SU-DHL-6 (cell line): ENCODE results near the gene GABBR2.

Experiments
- H2AFZ ChIP-seq: fragments of 200-600 bp; sonication (generic); 2 replicates; pipeline ENCODE4 v1.6.1; 2014; ENCODE audit warnings: low read depth, mild to moderate bottlenecking, moderate library complexity, mixed read lengths, antibody characterized with exemption, low read length; ENCODE audit not compliant: severe bottlenecking
- H3F3A ChIP-seq: fragments of 200-600 bp; shearing (Covaris generic); 2 replicates; pipeline ENCODE4 v1.6.0; 2016; ENCODE audit warnings: antibody characterized with exemption, mild to moderate bottlenecking; ENCODE audit not compliant: insufficient read depth
- H3K27ac ChIP-seq: fragments of 200-600 bp; sonication (generic); 2 replicates; pipeline ENCODE4 v1.5.1; 2016; ENCODE audit warnings: low read depth, mild to moderate bottlenecking, low read length, moderate library complexity, mixed read lengths
- H3K27me3 ChIP-seq: fragments of 200-600 bp; sonication (generic), shearing (Covaris generic); 2 replicates; pipeline ENCODE4 v1.6.0; 2014; ENCODE audit warnings: mild to moderate bottlenecking, low read length
- H3K36me3 ChIP-seq: fragments of 200-600 bp; sonication (generic); 2 replicates; pipeline ENCODE4 v1.6.1; 2014; ENCODE audit warnings: mild to moderate bottlenecking, low read length, mixed read lengths
- H3K4me2 ChIP-seq: fragments of 300-600, 200-600 bp; shearing (Covaris generic), sonication (generic); 2 replicates; pipeline ENCODE4 v1.6.0; 2014; ENCODE audit warnings: low read length, low read depth, mild to moderate bottlenecking; ENCODE audit not compliant: poor library complexity, severe bottlenecking
- H3K4me3 ChIP-seq: fragments of 200-600 bp; sonication (generic); 2 replicates; pipeline ENCODE4 v1.5.1; 2014; ENCODE audit warnings: antibody characterized with exemption, low read length, mild to moderate bottlenecking, mixed read lengths; ENCODE audit not compliant: insufficient read depth, poor library complexity, severe bottlenecking
- H3K79me2 ChIP-seq: fragments of 200-600 bp; sonication (generic); 2 replicates; pipeline ENCODE4 v1.6.1; 2014; ENCODE audit warnings: mild to moderate bottlenecking, low read length, moderate library complexity; ENCODE audit not compliant: insufficient read depth
- H3K9ac ChIP-seq: fragments of 200-600 bp; sonication (generic); 2 replicates; pipeline ENCODE4 v1.7.0; 2014; ENCODE audit warnings: mild to moderate bottlenecking, low read length
- H3K9me2 ChIP-seq: fragments of 200-600 bp; sonication (generic); replicated peaks from 2 replicates; pipeline ENCODE4 v1.6.1; 2014; ENCODE audit warnings: low read length; ENCODE audit not compliant: insufficient read depth
- H3K9me3 ChIP-seq: fragments of 200-600 bp; sonication (generic); 2 replicates; pipeline ENCODE4 v1.6.1; 2014; ENCODE audit warnings: low read length, mixed read lengths; ENCODE audit not compliant: insufficient read depth
- H4K20me1 ChIP-seq: fragments of 200-600 bp; sonication (generic); 2 replicates; pipeline ENCODE4 v1.6.1; 2014; ENCODE audit warnings: low read depth, mild to moderate bottlenecking, antibody characterized with exemption, low read length, moderate library complexity, mixed read lengths
- CTCF ChIP-seq: fragments of 200-600 bp; sonication (generic); IDR thresholded peaks from one replicate; pipeline ENCODE4 v1.5.1; 2017; ENCODE audit warnings: antibody characterized with exemption, mild to moderate bottlenecking, low read length, moderate library complexity; ENCODE audit not compliant: insufficient read depth, poor library complexity, severe bottlenecking
- EZH2phosphoT487 ChIP-seq: fragments of 200-600 bp; sonication (generic), shearing (Covaris generic); conservative IDR thresholded peaks from 2 replicates; pipeline ENCODE4 v1.6.1; 2018; ENCODE audit warnings: mild to moderate bottlenecking, antibody characterized with exemption, low read length, moderate library complexity, mixed read lengths

GABBR2 gene

GRCh38 chr9:98484162-98484561 is 224.6 kb downstream of the GABBR2 start:
- TF ChIP-seq EZH2phosphoT487 (no peak), CTCF (no peak)
- H3K9me2 ChIP-seq: no peaks in the 10 kb centered on the region
- H3K27ac ChIP-seq: no peak overlapping the region

DNA sequence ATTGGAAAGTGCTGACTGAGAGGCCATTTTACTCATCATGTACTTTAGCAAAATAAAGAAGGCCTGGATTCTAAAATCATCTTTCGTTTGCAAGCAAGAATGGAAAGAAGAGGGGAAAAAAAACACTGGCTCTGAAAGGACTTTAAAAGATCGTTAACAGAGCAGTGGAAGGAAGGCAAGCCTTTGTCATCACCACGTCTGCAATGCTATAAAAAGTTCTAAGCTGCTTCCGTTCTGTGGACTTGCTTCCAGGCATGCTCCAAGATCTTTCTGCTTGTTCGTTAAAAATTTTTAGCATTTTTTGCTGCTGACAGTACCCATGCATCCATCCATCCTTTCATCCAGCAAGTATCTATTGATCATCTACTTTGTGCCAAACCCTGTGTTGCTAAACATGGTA is 226.5 kb downstream of the GABBR2 start:
- no peaks in the 10 kb centered on the region for H3K27me3 ChIP-seq
- H3F3A ChIP-seq: no peaks in the 10 kb centered on the region
- no peak overlapping the region for H3K9ac ChIP-seq
- H3K4me2 ChIP-seq: no peak overlapping the region
- TF ChIP-seq EZH2phosphoT487 (no peak), CTCF (no peak)
- H4K20me1 ChIP-seq: no peaks in the 10 kb centered on the region
- H3K9me3 ChIP-seq: no peaks in the 10 kb centered on the region
- no peak overlapping the region for H2AFZ ChIP-seq
- H3K79me2 ChIP-seq: no peaks in the 10 kb centered on the region
- H3K4me3 ChIP-seq: no peak overlapping the region
- no peaks in the 10 kb centered on the region for H3K9me2 ChIP-seq
- H3K36me3 ChIP-seq: no peaks in the 10 kb centered on the region
- no peak overlapping the region for H3K27ac ChIP-seq

More at GRCh38 chr9:98484162-98484561, 224.6 kb downstream of the GABBR2 start:
- H3K36me3 ChIP-seq: no peaks in the 10 kb centered on the region
- H4K20me1 ChIP-seq: no peaks in the 10 kb centered on the region
- H3K4me2 ChIP-seq: no peak overlapping the region
- H3K27me3 ChIP-seq: no peaks in the 10 kb centered on the region
- no peak overlapping the region for H2AFZ ChIP-seq
- no peaks in the 10 kb centered on the region for H3K79me2 ChIP-seq
- H3K9ac ChIP-seq: no peak overlapping the region
- H3K9me3 ChIP-seq: no peaks in the 10 kb centered on the region
- no peak overlapping the region for H3K4me3 ChIP-seq
- H3F3A ChIP-seq: no peaks in the 10 kb centered on the region

DNA sequence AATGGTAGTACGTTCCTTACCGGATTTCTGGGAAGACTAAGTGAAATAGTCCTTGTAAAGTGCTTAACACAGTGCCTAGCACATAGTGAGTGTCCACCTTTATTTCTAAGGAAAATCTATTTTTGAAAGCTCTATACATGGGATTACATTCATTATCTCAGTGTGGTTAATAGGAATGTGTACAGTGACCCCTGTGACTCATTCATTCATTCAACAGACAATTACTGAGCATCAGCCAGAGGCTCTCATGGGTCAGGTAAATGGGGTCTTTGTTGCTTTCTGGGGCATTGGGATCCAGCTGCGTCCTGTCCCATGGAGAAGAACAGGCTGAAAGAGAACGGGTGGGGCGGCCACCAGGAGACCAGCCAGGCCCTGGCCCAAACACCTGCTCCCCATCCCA is 227.1 kb downstream of the GABBR2 start:
- Histone ChIP-seq H3K36me3 (no peaks in the 10 kb centered on the region), H3K79me2 (no peaks in the 10 kb centered on the region), H3K4me2 (no peak overlapping the region), H3F3A (no peaks in the 10 kb centered on the region), H3K9me2 (no peaks in the 10 kb centered on the region), H3K9me3 (no peaks in the 10 kb centered on the region), H3K4me3 (no peak overlapping the region), H3K27ac (no peak overlapping the region), H2AFZ (no peak overlapping the region), H3K27me3 (no peaks in the 10 kb centered on the region), H3K9ac (no peak overlapping the region), H4K20me1 (no peaks in the 10 kb centered on the region)
- TF ChIP-seq EZH2phosphoT487: no peak
- no peak for TF ChIP-seq CTCF
